Spleen (tissue), 11 donors: ENCODE data around the gene SMIM10L2A. TPM values are rescaled to one million over a fixed set of nuclear protein-coding genes. Genes with fewer than 3 reads are reported as not detected.

Source experiments
- DNase-seq: peaks from one replicate; pipeline ENCODE4 v3.0.0-alpha.2; 2020
- H3K27ac ChIP-seq, 8 donors: fragments of 200-600 bp; sonication (generic) in 7 of 8; 1 replicate in 4 of 8; 2 replicates in 4 of 8; pipeline versions ENCODE4 v1.5.0 to v1.8.0; 2016 to 2021; ENCODE audit warnings: inconsistent platforms in 4 of 8, mild to moderate bottlenecking in 4 of 8, moderate library complexity in 1 of 8
- H3K27me3 ChIP-seq, 7 donors: fragments of 200-600 bp; sonication (generic) in 6 of 7; replicated peaks in 1 of 7; 1 replicate in 4 of 7; 2 replicates in 3 of 7; pipeline versions ENCODE4 v1.5.0 to v1.8.0; 2016 to 2021; ENCODE audit warnings: inconsistent platforms in 3 of 7, mild to moderate bottlenecking in 1 of 7
- H3K36me3 ChIP-seq, 6 donors: fragments of 200-600 bp; sonication (generic) in 5 of 6; 1 replicate in 4 of 6; 2 replicates in 2 of 6; pipeline versions ENCODE4 v1.5.0 to v1.8.0; 2016 to 2021; ENCODE audit warnings: inconsistent platforms in 2 of 6
- H3K4me1 ChIP-seq, 6 donors: fragments of 200-600 bp; sonication (generic) in 5 of 6; 1 replicate in 3 of 6; 2 replicates in 3 of 6; pipeline versions ENCODE4 v1.5.0 to v1.8.0; 2016 to 2021; ENCODE audit warnings: inconsistent platforms in 3 of 6
- H3K4me3 ChIP-seq, 8 donors: fragments of 200-600 bp; sonication (generic) in 7 of 8; 1 replicate in 4 of 8; 2 replicates in 4 of 8; pipeline versions ENCODE4 v1.5.0 to v1.8.0; 2016 to 2021; ENCODE audit warnings: inconsistent platforms in 4 of 8, mild to moderate bottlenecking in 4 of 8, moderate library complexity in 2 of 8
- H3K9me3 ChIP-seq, 8 donors: fragments of 200-600 bp; sonication (generic) in 7 of 8; 1 replicate in 4 of 8; 2 replicates in 4 of 8; pipeline versions ENCODE4 v1.5.0 to v1.8.0; 2016 to 2021; ENCODE audit warnings: inconsistent platforms in 4 of 8
- POLR2A ChIP-seq, 3 donors: fragments of 450-650 bp; IDR thresholded peaks; one replicate each; pipeline ENCODE4 v1.5.1; 2017; ENCODE audit warnings: antibody characterized with exemption in 3 of 3, mild to moderate bottlenecking in 1 of 3
- POLR2AphosphoS5 ChIP-seq, 3 donors: sonication (generic); formaldehyde crosslinking; IDR thresholded peaks; one replicate each; pipeline ENCODE4 v1.5.1; 2017; ENCODE audit warnings: antibody characterized with exemption in 3 of 3
- WGBS, 5 donors: extraction: QIAGEN DNeasy Blood & Tissue Kit in 3 of 5; methylation state at CpG; one replicate each; pipeline versions ENCODE4 v1.1.5 to v1.1.7; 2013 to 2018; 5-methylcytosine and 5-hydroxymethylcytosine counted together
- intact Hi-C: fragments of 100-400 bp; cut with DNase I; formaldehyde crosslinking; loops from one replicate; pipeline ENCODE4 v1.15.0; 2023; ENCODE audit warnings: low total_unique reads
- polyA plus RNA-seq, 3 donors: library from polyadenylated mRNA; stranded (reverse); fragments of 200-250 nt; gene quantifications; one replicate each; pipeline ENCODE4 v1.2.1, GENCODE V29; 2013
- total RNA-seq, 7 donors: library from RNA; depleted of rRNA in 3 of 7; stranded (reverse); fragments of >200 nt in 3 of 7; fragmentation: NEBNext Ultra II Directional in 4 of 7; extraction: Animal tissue kit (Norgen Biotek cat#: 25700) in 4 of 7; gene quantifications; one replicate each; pipeline versions ENCODE4 v1.1.0 to v1.2.1, GENCODE V29; 2016 to 2021
- TF ChIP-seq, protein P1 (sequence below), 11 experiments: fragments of 200-600 bp in 7 of 11; fragments of 450-650 bp in 4 of 11; sonication (generic) in 4 of 11; IDR thresholded peaks in 8 of 11; conservative IDR thresholded peaks in 3 of 11; 1 replicate in 7 of 11; 2 replicates in 4 of 11; pipeline versions ENCODE4 v1.4.0 to v1.8.0; 2016 to 2021; ENCODE audit warnings: antibody characterized with exemption in 11 of 11, inconsistent platforms in 4 of 11, mild to moderate bottlenecking in 1 of 11
- donor health status: healthy with polysubstance abuse.
- donor health status: DM: no; HTN: no; CAD: no; lungs with moderate emphysema.
- donor health status: DM: no; HTN: no; CAD: no.
- donor health status: Bipolar disorder and iron deficiency.
- donor health status: healthy.
- donor health status: DM: no; HTN: no; CAD: no.
- donor health status: DM: yes; HTN: yes; CAD: no.

SMIM10L2A gene
- total and polyA plus RNA-seq, 10 donors: 0.50 to 7.7 (median 2.9) TPM

DNA sequence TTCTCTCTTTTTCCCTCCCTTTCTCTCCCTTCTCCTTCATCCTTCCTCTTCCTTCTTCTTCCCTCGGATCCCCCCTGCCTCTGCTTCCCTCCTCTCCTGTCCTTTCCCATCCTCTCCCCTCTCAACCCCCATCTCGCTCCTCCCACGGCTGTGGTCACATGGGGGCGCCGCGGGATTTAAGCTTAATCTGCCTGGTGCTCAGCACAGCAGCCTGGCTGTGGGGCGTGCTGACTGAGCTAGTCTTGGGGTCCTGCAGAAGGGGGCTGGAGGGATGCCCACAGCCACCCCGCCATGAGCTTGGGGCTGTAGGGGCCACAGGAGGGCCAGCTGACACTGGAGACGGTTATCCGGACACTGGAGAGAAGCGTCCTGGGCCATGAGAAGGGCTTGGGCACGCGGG is 10.7 kb downstream of the SMIM10L2A start:
- H3K4me1 ChIP-seq: no peaks in the 10 kb centered on the region
- H3K4me3 ChIP-seq: no peak overlapping the region
- peaks cover 0 to 3% (median 0%) of the 10 kb centered on the region in 7 donors for H3K27me3 ChIP-seq
- intact Hi-C loops: no loop called here
- H3K36me3 ChIP-seq: no peaks in the 10 kb centered on the region
- peaks cover 0 to 7% (median 0%) of the 10 kb centered on the region in 8 donors for H3K9me3 ChIP-seq
- DNase-seq: no peak
- WGBS, 5 donors: 72 to 81% (median 75%) methylated on average over 8 to 13 of the region's 13 CpGs
- no peak overlapping the region for H3K27ac ChIP-seq
- no peak for TF ChIP-seq POLR2AphosphoS5 (IDR thresholded peaks at IDR 0.05)
- no peak for TF ChIP-seq POLR2A (IDR thresholded peaks at IDR 0.05)
- TF ChIP-seq, protein P1, sequence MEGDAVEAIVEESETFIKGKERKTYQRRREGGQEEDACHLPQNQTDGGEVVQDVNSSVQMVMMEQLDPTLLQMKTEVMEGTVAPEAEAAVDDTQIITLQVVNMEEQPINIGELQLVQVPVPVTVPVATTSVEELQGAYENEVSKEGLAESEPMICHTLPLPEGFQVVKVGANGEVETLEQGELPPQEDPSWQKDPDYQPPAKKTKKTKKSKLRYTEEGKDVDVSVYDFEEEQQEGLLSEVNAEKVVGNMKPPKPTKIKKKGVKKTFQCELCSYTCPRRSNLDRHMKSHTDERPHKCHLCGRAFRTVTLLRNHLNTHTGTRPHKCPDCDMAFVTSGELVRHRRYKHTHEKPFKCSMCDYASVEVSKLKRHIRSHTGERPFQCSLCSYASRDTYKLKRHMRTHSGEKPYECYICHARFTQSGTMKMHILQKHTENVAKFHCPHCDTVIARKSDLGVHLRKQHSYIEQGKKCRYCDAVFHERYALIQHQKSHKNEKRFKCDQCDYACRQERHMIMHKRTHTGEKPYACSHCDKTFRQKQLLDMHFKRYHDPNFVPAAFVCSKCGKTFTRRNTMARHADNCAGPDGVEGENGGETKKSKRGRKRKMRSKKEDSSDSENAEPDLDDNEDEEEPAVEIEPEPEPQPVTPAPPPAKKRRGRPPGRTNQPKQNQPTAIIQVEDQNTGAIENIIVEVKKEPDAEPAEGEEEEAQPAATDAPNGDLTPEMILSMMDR (IDR thresholded peaks at IDR 0.05 in 8 of 11, conservative IDR thresholded peaks at IDR 0.05 in 3 of 11): no peak

DNA sequence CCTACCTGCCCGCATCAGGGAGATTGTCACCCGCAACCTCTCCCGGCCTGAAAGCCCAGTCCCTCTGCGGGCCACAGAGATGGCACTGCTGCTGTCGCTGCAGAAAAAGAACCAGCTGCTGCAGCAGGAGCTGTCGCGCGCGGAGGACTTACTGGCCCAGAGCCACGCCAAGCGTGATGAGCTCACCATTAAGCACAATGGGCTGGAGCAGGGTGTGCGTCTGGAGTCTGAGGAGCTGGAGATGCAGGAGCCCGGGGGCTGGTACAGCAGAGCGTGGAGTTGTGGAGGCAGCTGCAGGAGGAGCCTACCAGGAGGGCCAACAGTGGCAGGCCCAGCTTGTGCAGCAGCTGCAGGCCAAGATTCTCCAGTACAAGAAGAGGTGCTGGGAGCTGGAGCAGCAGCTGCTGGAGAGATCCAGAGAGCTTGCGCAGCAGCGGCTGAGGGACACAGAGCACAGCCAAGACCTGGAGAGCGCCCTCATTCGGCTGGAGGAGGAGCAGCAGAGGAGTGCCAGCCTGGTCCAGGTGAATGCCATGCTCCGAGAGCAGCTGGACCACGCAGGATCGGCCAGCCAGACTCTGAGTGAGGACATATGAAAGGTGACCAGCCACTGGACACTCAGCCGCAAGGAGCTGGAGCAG is 11.3 kb downstream of the SMIM10L2A start:
- Histone ChIP-seq H3K27me3 (peaks cover 0 to 3% (median 0%) of the 10 kb centered on the region in 7 donors), H3K4me1 (no peaks in the 10 kb centered on the region), H3K9me3 (peaks cover 0 to 7% (median 0%) of the 10 kb centered on the region in 8 donors), H3K4me3 (no peak overlapping the region), H3K36me3 (no peaks in the 10 kb centered on the region), H3K27ac (no peak overlapping the region)
- intact Hi-C loops: no loop called here
- TF ChIP-seq POLR2AphosphoS5 (IDR thresholded peaks at IDR 0.05): no peak
- TF ChIP-seq, protein P1 (IDR thresholded peaks at IDR 0.05 in 8 of 11, conservative IDR thresholded peaks at IDR 0.05 in 3 of 11): no peak
- TF ChIP-seq POLR2A (IDR thresholded peaks at IDR 0.05): no peak
- DNase-seq: no peak
- 88 to 98% (median 93%) methylated on average over 8 to 22 of the region's 22 CpGs for WGBS, 5 donors

DNA sequence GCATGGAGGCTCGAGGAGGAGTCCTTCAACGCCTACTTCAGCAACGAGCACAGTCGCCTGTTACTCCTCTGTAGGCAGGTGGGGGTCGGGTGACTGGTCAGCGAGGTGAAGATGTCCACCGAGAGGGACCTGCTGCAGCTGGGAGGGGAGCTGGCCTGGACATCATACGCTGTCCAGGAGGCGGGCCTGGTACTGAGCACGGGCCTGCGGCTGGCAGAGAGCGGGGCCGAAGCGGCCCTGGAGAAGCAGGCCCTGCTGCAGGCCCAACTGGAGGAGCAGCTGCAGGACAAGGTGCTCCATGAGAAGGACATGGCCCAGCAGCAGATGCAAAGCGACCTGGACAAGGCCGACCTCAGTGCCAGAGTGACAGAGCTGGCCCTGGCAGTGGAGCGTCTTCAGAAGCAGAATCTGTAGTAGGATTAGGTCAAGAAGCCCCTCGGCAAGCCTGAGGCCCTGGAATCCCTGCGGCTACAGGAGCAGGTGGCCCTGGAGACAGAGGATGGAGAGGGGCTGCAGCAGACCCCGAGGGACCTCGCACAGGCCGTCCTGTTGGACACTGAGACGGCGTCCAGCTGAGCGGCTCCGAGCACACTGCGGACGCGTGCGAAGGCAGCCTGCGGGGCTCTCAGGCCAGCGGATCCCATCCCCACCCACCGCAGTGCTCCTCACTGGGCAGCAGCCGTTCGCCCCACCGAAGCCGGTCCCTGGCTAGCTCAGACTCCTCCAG is 11.9 kb downstream of the SMIM10L2A start:
- Histone ChIP-seq H3K36me3 (no peaks in the 10 kb centered on the region), H3K9me3 (peaks cover 0 to 7% (median 0%) of the 10 kb centered on the region in 8 donors), H3K27me3 (peaks cover 0 to 3% (median 0%) of the 10 kb centered on the region in 7 donors), H3K4me3 (no peak overlapping the region), H3K4me1 (no peaks in the 10 kb centered on the region), H3K27ac (no peak overlapping the region)
- DNase-seq: no peak
- WGBS, 5 donors: 93 to 100% (median 94%) methylated on average over 2 to 37 of the region's 37 CpGs
- TF ChIP-seq POLR2AphosphoS5 (IDR thresholded peaks at IDR 0.05) (no peak), POLR2A (IDR thresholded peaks at IDR 0.05) (no peak)
- TF ChIP-seq, protein P1 (IDR thresholded peaks at IDR 0.05 in 8 of 11, conservative IDR thresholded peaks at IDR 0.05 in 3 of 11): no peak
- intact Hi-C loops: no loop called here
